Fibroblast of gingiva (primary cell): ENCODE measurements around the gene GDE1.

Experiments used
- DNase-seq: peaks from one replicate; pipeline ENCODE4 v3.0.0-alpha.2; 2011; ENCODE audit warnings: low read depth

GDE1 gene

DNA sequence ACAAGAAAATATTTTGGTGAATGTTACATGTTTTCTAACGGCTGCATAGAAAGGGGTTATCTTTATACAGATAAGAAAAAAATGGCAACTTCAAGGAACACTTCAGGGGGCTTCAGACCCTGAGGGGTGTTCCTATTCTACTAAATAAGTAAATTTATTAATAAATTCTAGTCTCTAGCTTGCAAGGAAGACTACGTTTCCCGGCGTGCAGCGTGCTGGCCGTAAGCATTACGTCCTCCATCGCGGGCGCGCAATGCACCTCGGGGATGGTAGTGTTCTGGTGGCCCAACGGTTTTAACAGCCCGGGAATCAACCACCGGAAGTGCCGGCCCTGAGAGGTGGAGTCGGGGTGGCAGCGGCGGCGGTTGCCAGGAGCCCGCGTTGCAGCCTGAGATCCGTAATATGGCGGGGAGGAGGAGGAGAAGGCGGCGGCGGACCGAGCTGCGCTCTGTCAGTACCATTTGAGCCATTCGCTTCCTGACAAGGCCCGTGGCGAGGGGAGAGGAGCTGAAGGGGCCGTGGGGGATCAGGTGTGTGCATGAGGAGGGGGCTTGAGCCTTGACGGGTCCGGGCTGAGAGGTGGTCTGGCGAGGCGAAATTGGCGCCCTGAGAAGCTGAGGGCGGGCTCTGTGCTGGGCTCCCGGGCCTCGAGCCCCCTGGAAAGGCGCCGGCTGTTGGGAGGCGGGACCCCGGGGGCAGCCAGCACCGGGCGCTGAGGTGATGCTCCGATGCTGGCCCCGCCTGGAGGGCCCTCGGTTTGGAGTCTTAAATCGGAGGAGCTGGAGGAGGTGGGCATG, 1.9 kb upstream of the GDE1 start, which contains the start of gene CCP110:
TSS of gene CCP110 (plus strand) at position 384 of the 797 bp plus-strand sequence. CDS start 3,940 bp downstream, outside the sequence.
- DNase-seq, result peak; percentile 95

DNA sequence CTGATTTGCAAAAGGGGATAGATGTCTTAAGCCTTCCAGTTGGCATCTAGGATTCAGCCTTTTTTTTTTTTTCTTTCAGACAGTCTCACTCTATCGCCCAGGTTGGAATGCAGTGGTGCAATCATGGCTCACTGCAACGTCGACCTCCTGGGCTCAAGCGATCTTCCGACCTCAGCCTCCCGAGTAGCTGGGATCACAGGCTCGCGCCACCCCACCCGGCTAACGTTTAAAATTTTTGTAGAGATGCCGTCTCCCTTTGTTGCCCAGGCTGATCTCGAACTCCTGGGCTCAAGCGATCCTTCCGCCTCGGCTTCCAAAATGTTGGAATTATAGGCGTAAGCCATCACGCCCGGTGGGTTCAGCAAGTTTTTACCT, 1.3 kb upstream of the GDE1 start:
- no peak for DNase-seq

GRCh38 chr16:19522760-19523159, 862 bp upstream of the GDE1 start:
- DNase-seq, result no peak

GRCh38 chr16:19522397-19522732, 467 bp upstream of the GDE1 start:
- no peak for DNase-seq

DNA sequence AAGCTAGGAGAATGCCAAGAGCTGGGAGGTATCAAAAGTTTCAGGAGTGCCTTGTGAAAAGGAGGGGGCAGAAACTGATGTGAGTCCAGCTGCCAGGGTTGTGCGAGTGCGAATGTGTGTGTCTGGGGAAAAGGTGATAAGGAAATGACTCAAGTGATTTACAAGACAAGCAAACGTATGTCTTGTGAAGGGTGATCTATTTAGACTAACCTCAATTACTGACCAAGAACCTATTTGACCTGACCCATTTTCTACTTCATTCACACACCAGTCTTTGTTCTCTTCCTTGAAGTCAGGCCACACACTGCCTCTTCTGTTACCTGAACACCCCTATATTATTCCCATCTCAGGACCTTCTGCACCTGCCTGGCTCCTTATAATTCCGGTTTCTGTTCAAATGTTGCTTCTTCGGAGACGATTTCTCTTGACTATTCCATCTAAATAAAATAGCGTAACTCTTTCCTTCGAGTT, 1.0 kb downstream of the GDE1 start:
- DNase-seq, result no peak

GRCh38 chr16:19518388-19518787, 3.5 kb downstream of the GDE1 start:
- no peak for DNase-seq

GRCh38 chr16:19517424-19518089, 4.3 kb downstream of the GDE1 start:
- DNase-seq, result peak; percentile 74

DNA sequence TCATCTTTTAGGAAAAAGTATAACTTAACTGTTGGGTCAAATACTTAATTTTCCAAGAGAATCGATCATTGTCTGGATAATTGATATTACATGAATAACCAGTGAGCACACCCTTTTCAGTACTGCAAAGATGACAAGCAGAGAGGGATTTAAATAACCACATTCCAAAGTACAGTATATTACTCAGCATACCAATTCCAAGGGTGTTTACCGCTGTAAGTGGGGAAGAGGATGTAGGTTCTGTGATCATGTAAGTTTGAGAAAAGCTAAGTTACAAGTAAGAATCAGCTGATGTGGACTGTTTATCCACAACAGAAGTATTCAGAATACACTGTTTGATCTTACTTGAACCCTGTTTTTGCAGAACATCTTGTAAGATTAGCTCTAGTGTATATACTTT, 6.1 kb downstream of the GDE1 start:
- no peak for DNase-seq

GRCh38 chr16:19513377-19514053, 8.4 kb downstream of the GDE1 start:
- peak; percentile 71 for DNase-seq

DNA sequence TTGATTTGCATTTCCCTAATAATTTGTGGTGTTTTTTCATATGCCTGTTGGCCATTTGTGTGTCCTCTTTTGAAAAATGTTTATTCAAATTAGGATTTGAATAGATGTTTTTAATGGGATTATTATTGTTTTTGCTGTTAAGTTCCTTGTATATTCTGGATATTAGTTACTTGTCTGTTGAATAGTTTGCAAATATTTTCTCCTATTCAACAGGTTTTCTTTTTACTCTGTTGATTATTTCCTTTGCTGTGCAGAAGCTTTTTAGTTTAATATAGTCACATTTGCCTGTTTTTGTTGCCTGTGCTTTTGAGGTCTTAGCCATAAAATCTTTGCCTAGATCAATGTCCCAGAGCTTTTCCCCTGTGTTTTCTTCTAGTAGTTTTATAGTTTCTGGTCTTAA, 9.6 kb downstream of the GDE1 start:
- DNase-seq, result no peak

GRCh38 chr16:19507867-19508266, 14.0 kb downstream of the GDE1 start:
- no peak for DNase-seq

DNA sequence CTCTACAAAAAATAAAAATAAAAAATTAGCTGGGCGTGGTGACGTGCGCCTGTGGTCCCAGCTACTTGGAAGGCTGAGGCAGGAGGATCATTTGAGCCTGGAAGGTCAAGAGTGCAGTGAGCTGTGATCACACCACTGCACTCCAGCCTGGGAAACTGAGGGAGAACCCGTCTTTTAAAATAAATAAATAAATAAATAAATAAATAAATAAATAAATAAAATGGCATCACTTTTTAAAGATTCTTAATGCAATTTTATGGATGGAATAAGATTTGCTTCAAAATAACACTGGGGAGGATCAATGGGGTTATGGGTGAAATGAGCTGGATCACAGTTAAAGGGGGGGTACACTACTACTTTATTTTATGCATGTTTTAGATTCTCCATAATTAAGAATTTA, 14.9 kb downstream of the GDE1 start:
- no peak for DNase-seq

DNA sequence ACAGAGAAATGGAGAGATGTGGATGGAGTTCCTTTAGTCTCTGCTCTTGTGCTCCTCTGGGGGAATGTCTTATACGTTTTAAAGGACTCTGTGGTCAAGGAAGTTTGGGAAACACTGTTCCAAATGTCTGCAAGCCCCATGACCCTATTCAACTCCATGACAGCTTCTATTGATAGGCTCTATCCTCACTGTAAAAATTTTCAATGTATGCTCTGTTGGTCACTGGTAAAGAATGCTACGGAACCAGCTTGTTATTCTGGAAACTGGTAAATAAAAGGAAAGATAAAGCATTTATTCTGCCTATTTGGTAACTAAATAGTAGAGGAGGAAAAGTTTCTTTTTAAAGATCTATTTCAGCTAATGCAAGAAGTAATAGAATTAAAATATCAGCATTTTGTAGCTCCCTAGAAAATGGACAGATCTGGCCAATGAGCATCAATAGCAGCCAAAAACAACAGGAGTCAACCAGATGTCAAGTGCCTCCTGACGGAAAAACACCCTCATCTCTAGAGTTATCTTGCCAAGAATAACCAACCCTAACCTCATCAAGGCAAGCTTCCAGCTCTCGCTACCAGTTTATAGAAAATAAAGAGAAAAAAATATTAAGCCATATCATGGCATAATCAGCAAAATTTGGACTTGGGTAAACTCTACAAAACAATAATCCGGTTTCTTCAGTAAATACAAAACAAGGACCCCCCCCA, 16.1 kb downstream of the GDE1 start:
- DNase-seq, result peak; percentile 87

- no peak for DNase-seq
Observed at GRCh38 chr16:19503461-19504075, 18.3 kb downstream of the GDE1 start.

GRCh38 chr16:19502395-19503131, 19.3 kb downstream of the GDE1 start:
- peak; percentile 66 for DNase-seq

GRCh38 chr16:19499481-19499880, 22.4 kb downstream of the GDE1 start:
- DNase-seq, result no peak

- no peak for DNase-seq
Observed at GRCh38 chr16:19499006-19499405, 22.9 kb downstream of the GDE1 start.

DNA sequence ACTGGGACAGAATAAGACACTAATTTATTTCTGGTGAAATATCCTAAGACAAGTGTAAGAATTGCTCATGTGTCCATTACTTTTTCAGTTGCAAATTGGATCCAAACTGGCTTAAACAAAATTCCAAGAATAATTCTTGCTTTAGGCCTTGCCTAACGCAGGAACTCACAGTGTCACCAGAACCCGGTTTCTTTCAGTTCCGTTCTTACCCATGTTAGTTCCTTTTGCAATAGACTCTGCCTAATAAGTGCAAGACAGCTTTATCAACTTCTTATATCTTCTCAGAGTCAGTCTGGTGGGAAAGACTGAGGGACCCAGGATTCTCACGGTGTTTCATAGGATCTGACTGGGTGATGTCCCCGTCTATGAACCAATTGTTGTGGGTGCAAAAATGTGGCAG, 24.7 kb downstream of the GDE1 start:
- DNase-seq, result no peak

DNA sequence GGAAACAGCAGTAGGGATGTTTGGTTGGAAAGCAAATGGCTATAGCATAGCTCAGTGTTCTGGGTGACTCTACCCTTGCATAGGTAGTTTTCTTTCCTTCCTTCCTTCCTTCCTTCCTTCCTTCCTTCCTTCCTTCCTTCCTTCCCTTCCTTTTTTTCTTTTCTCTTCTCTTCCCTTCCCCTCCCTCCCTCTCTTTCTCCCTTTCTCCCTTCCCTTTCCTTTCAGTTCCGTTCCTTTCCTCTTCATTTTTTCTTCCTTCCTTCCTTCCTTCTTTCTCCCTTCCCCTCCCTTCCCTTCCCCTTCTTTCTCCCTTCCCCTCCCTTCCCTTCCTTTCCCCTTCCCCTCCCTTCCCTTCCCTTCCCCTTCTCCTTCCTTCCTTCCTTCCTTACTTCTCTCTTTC, 31.3 kb downstream of the GDE1 start:
- DNase-seq, result no peak

DNA sequence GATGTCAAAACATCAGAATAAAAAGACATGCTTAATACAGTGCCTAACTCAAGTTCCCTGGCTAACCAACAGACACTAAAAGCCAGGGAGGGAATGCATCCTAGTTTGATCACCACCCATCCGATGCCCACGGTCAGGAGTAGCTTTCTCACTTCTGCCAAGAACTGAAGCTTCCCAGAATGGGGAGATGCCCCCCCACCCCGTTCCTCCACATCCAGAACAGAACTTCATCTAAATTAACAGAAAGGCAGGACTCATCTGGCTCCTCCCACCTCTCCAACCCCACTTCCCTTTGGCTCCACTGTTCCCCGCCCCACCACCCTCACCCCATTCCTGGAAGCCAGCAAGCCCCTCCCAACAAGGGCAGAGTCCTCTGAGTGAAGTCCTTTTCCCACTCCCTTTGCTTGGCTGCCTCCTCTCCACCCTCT, 33.7 kb downstream of the GDE1 start:
- DNase-seq, result no peak

GRCh38 chr16:19486750-19487325, 35.1 kb downstream of the GDE1 start:
- no peak for DNase-seq
